ENCODE measurements around the gene CD63.

Gene CD63

DNA sequence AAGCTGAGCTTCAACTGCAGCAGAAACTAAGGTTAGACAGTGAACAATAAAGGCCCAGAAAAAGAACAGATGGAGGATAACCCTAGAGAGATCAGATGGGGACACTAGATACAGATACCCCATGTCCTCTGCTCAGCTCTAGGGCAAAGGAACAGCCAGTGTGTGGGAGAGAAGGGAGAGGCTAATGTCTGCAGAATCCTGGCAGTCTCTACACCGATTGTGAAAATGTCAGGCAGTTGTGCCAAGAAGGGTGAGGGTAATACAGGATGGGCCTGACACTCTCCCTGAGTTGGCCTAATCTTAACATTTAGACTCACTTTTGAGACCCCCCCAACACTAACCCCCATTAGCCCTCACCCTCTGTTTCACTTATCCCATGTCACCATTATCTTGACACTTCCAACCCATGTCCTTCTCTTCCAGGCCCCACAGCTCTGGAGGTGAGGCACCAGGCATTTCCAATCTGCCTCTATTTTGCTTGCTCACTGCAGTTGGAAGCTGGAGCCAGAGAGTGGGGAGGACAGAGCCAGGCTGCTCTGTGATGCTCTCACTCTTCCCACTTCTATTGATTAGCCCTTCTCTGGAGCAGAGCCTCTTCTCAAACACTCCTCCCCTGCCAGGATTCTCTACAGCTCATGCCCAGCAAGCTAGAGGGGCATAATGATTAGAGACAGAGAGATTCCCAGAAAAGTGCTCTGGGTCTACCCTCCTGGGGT is 16.0 kb downstream of the CD63 start:
- in situ Hi-C loops (cut with HindIII; ENCODE audit: low sequenced_read_pairs): no loop called here
- no peak overlapping the region for H3K4me3 ChIP-seq (ENCODE audit: low read depth, low read length)
- TF ChIP-seq, protein P1, sequence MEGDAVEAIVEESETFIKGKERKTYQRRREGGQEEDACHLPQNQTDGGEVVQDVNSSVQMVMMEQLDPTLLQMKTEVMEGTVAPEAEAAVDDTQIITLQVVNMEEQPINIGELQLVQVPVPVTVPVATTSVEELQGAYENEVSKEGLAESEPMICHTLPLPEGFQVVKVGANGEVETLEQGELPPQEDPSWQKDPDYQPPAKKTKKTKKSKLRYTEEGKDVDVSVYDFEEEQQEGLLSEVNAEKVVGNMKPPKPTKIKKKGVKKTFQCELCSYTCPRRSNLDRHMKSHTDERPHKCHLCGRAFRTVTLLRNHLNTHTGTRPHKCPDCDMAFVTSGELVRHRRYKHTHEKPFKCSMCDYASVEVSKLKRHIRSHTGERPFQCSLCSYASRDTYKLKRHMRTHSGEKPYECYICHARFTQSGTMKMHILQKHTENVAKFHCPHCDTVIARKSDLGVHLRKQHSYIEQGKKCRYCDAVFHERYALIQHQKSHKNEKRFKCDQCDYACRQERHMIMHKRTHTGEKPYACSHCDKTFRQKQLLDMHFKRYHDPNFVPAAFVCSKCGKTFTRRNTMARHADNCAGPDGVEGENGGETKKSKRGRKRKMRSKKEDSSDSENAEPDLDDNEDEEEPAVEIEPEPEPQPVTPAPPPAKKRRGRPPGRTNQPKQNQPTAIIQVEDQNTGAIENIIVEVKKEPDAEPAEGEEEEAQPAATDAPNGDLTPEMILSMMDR (IDR thresholded peaks at IDR 0.05; ENCODE audit: low read depth, low read length): no peak
- DNase-seq (ENCODE audit: low read depth, low spot score): no peak

DNA sequence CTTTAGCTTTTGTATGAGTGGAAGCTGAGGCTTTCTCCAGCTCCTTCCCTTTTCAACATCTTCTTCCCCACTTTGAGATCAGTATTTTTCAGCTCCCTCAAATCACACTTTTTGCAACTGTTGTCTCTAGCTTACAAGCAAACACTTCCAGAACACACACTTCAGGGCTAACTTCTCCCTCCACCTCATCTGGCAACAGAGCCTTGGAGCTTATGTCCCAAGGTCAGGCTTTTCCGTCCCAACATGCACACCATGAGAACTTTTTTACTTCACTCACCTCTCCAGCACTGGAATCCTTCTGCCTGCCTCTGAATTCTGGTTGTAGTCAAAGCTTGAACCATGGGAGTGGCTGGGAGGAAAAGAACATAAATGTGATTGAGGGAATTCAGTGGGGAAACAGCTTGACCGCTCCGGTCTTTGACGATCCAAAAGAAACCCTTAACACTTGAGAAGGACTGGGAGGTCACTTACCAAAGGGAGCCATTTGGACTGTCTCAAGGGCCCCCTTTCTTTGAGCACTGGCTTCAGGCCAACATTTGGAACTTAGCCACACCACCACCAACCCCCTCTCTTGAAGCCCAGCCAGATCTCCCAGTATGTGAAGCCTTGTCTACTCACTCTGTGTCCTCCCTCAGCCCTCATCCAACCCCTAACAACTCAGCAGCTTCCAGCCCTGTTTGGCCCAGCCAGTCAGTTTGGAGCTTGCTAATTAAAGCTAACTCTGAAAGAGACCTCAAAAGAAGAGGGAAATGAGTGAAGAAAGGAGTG is 16.8 kb downstream of the CD63 start:
- TF ChIP-seq, protein P1 (IDR thresholded peaks at IDR 0.05; ENCODE audit: low read depth, low read length): no peak
- in situ Hi-C loops (cut with HindIII; ENCODE audit: low sequenced_read_pairs): no loop called here
- no peak overlapping the region for H3K4me3 ChIP-seq (ENCODE audit: low read depth, low read length)
- DNase-seq (ENCODE audit: low read depth, low spot score): no peak

DNA sequence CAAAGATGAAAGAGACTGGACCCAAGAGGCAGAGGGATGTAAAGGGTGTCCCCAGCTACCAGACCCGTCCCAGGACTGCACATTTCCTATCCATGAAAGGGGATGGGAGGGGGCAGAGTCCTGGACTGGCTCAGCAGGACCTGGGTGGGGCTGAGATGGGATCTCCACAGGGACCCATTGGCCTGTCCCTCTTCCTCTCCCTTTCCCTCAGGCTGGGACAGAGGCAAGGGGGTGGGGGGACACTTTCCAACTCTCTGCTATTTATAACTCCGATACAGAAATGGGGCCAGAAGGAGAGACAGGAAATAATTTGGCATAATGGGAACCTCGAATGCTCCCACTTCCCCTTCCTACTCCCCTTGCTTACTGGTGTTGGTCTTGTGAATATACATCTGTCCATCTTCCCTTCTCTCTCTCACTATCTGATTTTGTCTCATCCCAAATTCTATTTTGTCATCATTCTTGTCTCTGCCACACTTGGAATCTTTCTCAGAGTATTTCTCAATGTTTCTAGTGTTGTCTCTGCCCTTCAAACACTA is 20.0 kb downstream of the CD63 start:
- no peak for DNase-seq (ENCODE audit: low read depth, low spot score)
- H3K4me3 ChIP-seq (ENCODE audit: low read depth, low read length): no peak overlapping the region
- TF ChIP-seq, protein P1 (IDR thresholded peaks at IDR 0.05; ENCODE audit: low read depth, low read length): no peak
- in situ Hi-C loops (cut with HindIII; ENCODE audit: low sequenced_read_pairs): no loop called here

DNA sequence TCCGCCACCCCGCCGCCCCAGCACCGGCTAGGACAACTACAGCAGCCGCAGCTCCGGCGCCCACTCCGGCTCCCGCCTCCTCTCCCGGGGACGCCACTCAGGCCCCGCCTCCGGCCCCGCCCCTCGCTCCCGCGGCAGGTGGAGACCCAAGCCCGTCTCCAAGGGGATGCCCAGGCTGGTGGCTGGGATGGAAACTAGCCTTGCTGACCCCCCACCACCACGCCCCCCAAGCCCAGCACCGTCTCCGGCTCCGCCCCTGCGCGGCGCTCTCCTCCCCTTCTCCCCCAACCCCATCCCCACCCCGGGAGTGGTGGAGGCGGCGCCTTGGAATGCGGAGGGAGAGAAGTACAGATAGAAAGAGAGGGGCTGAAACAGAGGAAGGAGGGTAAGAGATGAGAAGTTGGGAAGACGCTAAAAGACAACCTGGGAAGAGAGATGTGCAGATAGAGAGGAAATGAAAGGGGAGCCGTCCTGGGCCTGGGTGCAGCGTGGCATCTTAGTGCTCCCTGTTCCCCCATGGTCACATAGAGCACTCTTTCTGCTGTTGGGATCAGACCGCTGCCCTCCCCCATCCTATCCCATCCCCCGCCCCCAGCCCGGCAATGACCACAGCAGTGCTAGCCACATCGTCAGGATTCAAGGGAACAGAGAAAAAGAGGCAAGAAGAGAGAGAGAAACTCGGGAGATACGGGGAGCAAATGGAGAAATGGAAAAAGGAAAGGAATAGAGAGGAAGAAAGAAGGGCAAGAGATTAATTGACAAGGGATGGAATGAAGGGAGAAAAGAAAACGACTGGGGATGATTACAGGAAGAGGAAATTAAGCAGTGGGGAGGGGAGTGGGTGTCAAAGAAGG is 20.7 kb downstream of the CD63 start, which contains the start of gene ITGA7:
Gene ITGA7 (minus strand): TSS at position 64 of the 854 bp plus-strand sequence. CDS start 222 bp downstream, outside the sequence.
- in situ Hi-C loops (cut with HindIII; ENCODE audit: low sequenced_read_pairs): no loop called here
- H3K4me3 ChIP-seq (ENCODE audit: low read depth, low read length): peak within 1 kb of the TSS; percentile 53
- TF ChIP-seq, protein P1 (IDR thresholded peaks at IDR 0.05; ENCODE audit: low read depth, low read length): no peak
- DNase-seq (ENCODE audit: low read depth, low spot score): no peak

DNA sequence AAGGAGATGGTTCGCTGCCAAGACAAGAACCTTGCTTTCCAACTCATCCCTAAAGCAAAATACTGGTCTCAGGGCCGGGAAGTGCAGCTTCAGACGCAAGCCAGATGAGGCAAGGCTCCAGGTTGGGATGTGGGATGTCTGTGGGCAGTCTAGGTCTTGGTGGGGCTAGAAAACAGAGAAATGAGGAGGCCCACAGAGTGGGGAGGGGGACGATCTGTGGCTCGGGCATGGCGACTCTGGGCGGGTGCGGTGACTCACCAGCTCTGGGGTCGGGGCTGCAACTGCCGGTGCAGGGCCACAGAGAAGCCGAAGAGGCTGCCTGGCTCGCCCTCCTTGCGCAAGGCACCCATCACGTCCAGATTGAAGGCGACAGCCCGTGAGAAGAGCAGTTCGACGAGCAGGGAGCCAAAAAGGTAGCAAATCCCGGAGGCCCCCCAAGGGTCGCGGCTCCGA is 21.6 kb downstream of the CD63 start:
- TF ChIP-seq, protein P1 (IDR thresholded peaks at IDR 0.05; ENCODE audit: low read depth, low read length): no peak
- no peak for DNase-seq (ENCODE audit: low read depth, low spot score)
- H3K4me3 ChIP-seq (ENCODE audit: low read depth, low read length): peak overlapping the region; percentile 53
- in situ Hi-C loops (cut with HindIII; ENCODE audit: low sequenced_read_pairs): no loop called here
